ENCODE data around the gene FAT2. TPM values are rescaled to one million over a fixed set of nuclear protein-coding genes. Genes with fewer than 3 reads are reported as not detected.

Gene FAT2
- total RNA-seq, 4 donors from 2014 or later, result not detected

DNA sequence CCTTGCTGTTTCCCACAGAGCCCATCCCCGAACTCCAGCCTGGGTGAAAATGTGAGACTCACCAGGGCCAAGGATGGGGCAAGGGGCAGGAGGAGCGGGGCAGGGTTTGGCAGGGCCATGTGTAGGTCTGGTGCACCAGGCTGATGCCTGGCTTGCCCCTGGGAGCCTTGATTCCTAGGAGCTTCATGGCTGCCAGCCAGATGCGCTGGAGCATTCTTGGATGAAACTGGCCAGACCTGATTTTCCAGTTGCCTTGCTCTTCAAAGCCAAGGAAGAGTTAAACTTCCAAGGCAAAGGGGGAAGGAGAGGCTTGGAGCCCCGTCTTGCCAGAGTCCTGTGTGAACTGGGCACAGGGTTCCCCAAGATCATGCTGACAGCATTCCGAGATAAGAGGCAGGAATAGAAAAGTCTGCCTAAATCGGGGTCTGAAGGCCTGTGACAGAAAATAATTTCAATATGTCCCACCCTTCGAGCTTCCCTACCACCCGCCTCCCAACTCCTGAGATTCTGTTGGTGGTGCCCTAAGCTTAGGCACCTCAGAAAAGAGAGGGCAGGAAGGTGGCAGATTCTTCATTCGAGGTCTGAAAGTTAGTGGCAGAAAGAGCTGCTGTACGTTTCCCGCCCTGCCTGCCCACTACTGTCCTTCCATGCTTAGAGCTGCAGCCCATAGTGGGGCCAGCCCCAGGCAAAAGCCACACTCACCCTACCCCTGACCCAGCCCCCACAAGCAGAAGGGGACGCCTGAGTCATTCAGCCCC is 20.4 kb downstream of the FAT2 start:
- in situ Hi-C loops (cut with MboI; ENCODE audit: low pct_ligation_motif_present in 1 of 4, low pct_unique_long_range_greater_than_20kb in 1 of 4, low sequenced_read_pairs in 3 of 4) (no loop called here), intact Hi-C loops (cut with DNase I; ENCODE audit: low total_unique reads) (no loop called here)
- no peaks in the 10 kb centered on the region for H3K9me3 ChIP-seq
- WGBS, 2 donors (ENCODE audit: low coverage in 1 of 2), result 30 to 64% methylated on average over 2 to 12 of the region's 12 CpGs
- H3K36me3 ChIP-seq, result no peaks in the 10 kb centered on the region
- no peak for DNase-seq
- no peak overlapping the region for H3K4me3 ChIP-seq
- H3K4me1 ChIP-seq, result no peaks in the 10 kb centered on the region
- TF ChIP-seq POLR2A (IDR thresholded peaks at IDR 0.05), result no peak
- no peak for TF ChIP-seq EP300 (IDR thresholded peaks at IDR 0.05; ENCODE audit: low read depth)
- TF ChIP-seq POLR2AphosphoS5 (IDR thresholded peaks at IDR 0.05), result no peak
- TF ChIP-seq, protein P1, sequence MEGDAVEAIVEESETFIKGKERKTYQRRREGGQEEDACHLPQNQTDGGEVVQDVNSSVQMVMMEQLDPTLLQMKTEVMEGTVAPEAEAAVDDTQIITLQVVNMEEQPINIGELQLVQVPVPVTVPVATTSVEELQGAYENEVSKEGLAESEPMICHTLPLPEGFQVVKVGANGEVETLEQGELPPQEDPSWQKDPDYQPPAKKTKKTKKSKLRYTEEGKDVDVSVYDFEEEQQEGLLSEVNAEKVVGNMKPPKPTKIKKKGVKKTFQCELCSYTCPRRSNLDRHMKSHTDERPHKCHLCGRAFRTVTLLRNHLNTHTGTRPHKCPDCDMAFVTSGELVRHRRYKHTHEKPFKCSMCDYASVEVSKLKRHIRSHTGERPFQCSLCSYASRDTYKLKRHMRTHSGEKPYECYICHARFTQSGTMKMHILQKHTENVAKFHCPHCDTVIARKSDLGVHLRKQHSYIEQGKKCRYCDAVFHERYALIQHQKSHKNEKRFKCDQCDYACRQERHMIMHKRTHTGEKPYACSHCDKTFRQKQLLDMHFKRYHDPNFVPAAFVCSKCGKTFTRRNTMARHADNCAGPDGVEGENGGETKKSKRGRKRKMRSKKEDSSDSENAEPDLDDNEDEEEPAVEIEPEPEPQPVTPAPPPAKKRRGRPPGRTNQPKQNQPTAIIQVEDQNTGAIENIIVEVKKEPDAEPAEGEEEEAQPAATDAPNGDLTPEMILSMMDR (IDR thresholded peaks at IDR 0.05), result no peak
- no peaks in the 10 kb centered on the region for H3K27me3 ChIP-seq
- no peak overlapping the region for H3K27ac ChIP-seq

DNA sequence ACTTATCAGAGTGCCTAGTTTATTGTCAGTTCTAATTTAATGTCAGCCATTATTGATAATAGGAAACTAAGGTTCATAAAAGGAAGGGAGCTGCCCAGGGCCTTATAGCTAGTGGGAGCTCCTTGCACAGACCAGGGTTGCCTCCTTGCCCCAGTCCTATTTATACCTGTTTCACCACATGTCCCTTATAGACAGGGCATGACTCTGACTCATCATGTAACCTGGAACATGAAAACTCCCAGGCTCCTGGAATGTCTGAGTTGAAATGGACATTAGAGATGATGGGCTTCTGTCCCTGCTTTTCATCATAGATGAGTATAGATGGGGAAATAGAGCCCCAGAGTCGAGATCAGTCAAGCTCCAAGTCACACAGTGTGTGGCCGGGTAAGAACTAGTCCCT is 21.1 kb downstream of the FAT2 start:
- Histone ChIP-seq H3K27ac (no peak overlapping the region), H3K4me3 (no peak overlapping the region), H3K9me3 (no peaks in the 10 kb centered on the region), H3K27me3 (no peaks in the 10 kb centered on the region), H3K4me1 (no peaks in the 10 kb centered on the region), H3K36me3 (no peaks in the 10 kb centered on the region)
- intact Hi-C loops (cut with DNase I; ENCODE audit: low total_unique reads), result no loop called here
- TF ChIP-seq POLR2A (IDR thresholded peaks at IDR 0.05), result no peak
- no peak for DNase-seq
- WGBS, 2 donors (ENCODE audit: low coverage in 1 of 2), result 66% methylated on average over 2 of the region's 2 CpGs; no CpG with 5 or more reads in 1 of the 2 donors
- in situ Hi-C loops (cut with MboI; ENCODE audit: low pct_ligation_motif_present in 1 of 4, low pct_unique_long_range_greater_than_20kb in 1 of 4, low sequenced_read_pairs in 3 of 4), result no loop called here

DNA sequence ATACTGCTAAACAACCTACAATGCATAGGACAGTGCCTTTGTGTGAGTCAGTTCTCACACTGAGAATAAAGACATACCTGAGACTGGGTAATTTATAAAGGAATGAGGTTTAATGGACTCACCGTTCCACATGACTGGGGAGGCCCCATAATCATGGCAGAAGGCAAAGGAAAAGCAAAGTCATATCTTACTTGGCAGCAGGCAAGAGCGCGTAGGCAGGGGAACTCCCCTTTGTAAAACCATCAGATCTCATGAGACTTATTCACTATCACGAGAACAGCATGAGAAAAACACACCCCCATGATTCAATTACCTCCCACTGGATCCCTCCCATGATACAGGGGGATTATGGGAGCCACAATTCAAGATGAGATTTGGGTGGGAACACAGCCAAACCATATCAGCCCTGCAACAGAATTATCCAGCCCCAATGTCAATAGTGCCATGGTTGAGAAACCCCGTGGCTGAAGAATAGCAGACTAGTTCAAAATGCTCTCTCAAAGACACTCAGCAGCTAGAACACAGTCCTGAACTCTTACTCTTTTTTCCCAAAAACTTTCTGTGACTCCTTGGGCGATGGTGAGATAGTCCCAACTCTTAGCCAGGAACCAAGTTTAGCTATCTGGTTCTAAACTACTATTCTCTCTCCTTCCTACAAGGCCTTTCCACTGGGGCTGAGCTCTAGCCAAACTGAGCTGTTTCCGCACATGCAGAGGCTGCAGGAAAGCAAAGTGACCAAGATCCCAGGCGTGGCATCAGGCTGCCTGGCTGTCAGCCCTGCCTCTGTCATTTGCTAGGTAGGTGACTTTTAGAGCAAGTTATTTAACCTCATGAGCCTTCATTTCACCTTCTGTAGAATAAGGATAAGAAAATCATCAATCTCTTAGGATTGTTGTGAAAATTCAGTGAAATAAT is 21.7 kb downstream of the FAT2 start:
- no peak overlapping the region for H3K27ac ChIP-seq

GRCh38 chr5:151568036-151568435 is 23.1 kb downstream of the FAT2 start:
- no peak overlapping the region for H3K27ac ChIP-seq
- H3K4me1 ChIP-seq, result no peaks in the 10 kb centered on the region
- intact Hi-C loops (cut with DNase I; ENCODE audit: low total_unique reads), result no loop called here
- no peak for DNase-seq
- TF ChIP-seq, protein P1 (IDR thresholded peaks at IDR 0.05), result no peak
- TF ChIP-seq EP300 (IDR thresholded peaks at IDR 0.05; ENCODE audit: low read depth) (no peak), POLR2A (IDR thresholded peaks at IDR 0.05) (no peak), POLR2AphosphoS5 (IDR thresholded peaks at IDR 0.05) (no peak)
- in situ Hi-C loops (cut with MboI; ENCODE audit: low pct_ligation_motif_present in 1 of 4, low pct_unique_long_range_greater_than_20kb in 1 of 4, low sequenced_read_pairs in 3 of 4), result no loop called here
- no peaks in the 10 kb centered on the region for H3K9me3 ChIP-seq
- H3K4me3 ChIP-seq, result no peak overlapping the region
- no peaks in the 10 kb centered on the region for H3K36me3 ChIP-seq
- 91% methylated on average over 7 of the region's 7 CpGs; no CpG with 5 or more reads in 1 of the 2 donors for WGBS, 2 donors (ENCODE audit: low coverage in 1 of 2)
- no peaks in the 10 kb centered on the region for H3K27me3 ChIP-seq

More for the DNA sequence above, 21.7 kb downstream of the FAT2 start:
- Histone ChIP-seq H3K36me3 (no peaks in the 10 kb centered on the region), H3K9me3 (no peaks in the 10 kb centered on the region), H3K4me3 (no peak overlapping the region), H3K4me1 (no peaks in the 10 kb centered on the region), H3K27me3 (no peaks in the 10 kb centered on the region)
- intact Hi-C loops (cut with DNase I; ENCODE audit: low total_unique reads), result no loop called here
- WGBS, 2 donors (ENCODE audit: low coverage in 1 of 2), result 24 to 57% methylated on average over 3 to 8 of the region's 8 CpGs
- in situ Hi-C loops (cut with MboI; ENCODE audit: low pct_ligation_motif_present in 1 of 4, low pct_unique_long_range_greater_than_20kb in 1 of 4, low sequenced_read_pairs in 3 of 4), result no loop called here
- DNase-seq, result no peak
- TF ChIP-seq EP300 (IDR thresholded peaks at IDR 0.05; ENCODE audit: low read depth) (no peak), POLR2AphosphoS5 (IDR thresholded peaks at IDR 0.05) (no peak), POLR2A (IDR thresholded peaks at IDR 0.05) (no peak)
- TF ChIP-seq, protein P1 (IDR thresholded peaks at IDR 0.05), result no peak
